Type B pancreatic cell (in vitro differentiated cells): ENCODE measurements around the gene UPF3B. TPM values are rescaled to one million over a fixed set of nuclear protein-coding genes. Genes with fewer than 3 reads are reported as not detected.
"Not testable (repeated sequence)": the region's sequence is repeated elsewhere in the genome, so short reads cannot be mapped to it uniquely, and the experiment has no call there.

ENCODE experiments used
- DNase-seq: peaks from one replicate; pipeline ENCODE4 v3.0.0; 2021; ENCODE audit warnings: mixed read lengths; ENCODE audit not compliant: unreplicated experiment; ENCODE audit errors: extremely low spot score
- H3K27ac Mint-ChIP-seq: 2 replicates; pipeline ENCODE4 v1.8.0; 2021; ENCODE audit warnings: mild to moderate bottlenecking, mixed read lengths
- H3K27me3 Mint-ChIP-seq: 2 replicates; pipeline ENCODE4 v1.8.0; 2021; ENCODE audit warnings: mixed read lengths
- H3K36me3 Mint-ChIP-seq: 2 replicates; pipeline ENCODE4 v1.8.0; 2021; ENCODE audit warnings: mixed read lengths
- H3K4me1 Mint-ChIP-seq: one replicate; pipeline ENCODE4 v1.8.0; 2021; ENCODE audit warnings: mixed read lengths; ENCODE audit not compliant: unreplicated experiment
- H3K4me3 Mint-ChIP-seq: 2 replicates; pipeline ENCODE4 v1.8.0; 2021; ENCODE audit warnings: mild to moderate bottlenecking, mixed read lengths
- H3K9me3 Mint-ChIP-seq: 2 replicates; pipeline ENCODE4 v1.8.0; 2021; ENCODE audit warnings: mixed read lengths
- total RNA-seq: library from RNA; stranded (reverse); gene quantifications from 2 replicates; pipeline ENCODE4 v1.2.1, GENCODE V29; 2021; ENCODE audit warnings: low replicate concordance
- TF ChIP-seq, protein P1 (sequence below): fragments of 200-600 bp; sonication (generic); conservative IDR thresholded peaks from 2 replicates; pipeline ENCODE4 v1.5.0; 2021; ENCODE audit warnings: antibody characterized with exemption, mild to moderate bottlenecking

The UPF3B gene
- total RNA-seq, 1 donor from 2014 or later, result 16.4 TPM

DNA sequence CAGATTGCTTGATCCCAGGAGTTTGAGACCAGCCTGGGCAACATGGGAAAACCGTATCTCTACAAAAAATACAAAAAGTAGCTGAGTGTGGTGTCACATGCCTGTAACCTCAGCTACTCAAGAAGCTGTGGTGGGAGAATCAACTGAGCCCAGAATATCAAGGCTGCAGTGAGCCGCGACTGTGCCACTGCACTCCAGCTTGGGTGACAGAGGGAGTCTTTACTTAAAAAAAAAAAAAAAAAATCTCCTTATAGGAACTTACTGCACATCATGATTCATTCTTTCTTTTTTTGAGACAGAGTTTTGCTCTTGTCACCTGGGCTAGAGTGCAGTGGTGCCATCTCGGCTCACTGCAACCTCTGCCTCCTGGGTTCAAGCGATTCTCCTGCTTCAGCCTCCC, 24.3 kb downstream of the UPF3B start:
- Mint-ChIP-seq H3K4me3 (no peak overlapping the region), H3K27ac (no peak overlapping the region), H3K36me3 (peaks cover 9% of the 10 kb centered on the region), H3K27me3 (no peaks in the 10 kb centered on the region), H3K4me1 (no peaks in the 10 kb centered on the region), H3K9me3 (no peaks in the 10 kb centered on the region)
- DNase-seq, result no peak
- TF ChIP-seq, protein P1, sequence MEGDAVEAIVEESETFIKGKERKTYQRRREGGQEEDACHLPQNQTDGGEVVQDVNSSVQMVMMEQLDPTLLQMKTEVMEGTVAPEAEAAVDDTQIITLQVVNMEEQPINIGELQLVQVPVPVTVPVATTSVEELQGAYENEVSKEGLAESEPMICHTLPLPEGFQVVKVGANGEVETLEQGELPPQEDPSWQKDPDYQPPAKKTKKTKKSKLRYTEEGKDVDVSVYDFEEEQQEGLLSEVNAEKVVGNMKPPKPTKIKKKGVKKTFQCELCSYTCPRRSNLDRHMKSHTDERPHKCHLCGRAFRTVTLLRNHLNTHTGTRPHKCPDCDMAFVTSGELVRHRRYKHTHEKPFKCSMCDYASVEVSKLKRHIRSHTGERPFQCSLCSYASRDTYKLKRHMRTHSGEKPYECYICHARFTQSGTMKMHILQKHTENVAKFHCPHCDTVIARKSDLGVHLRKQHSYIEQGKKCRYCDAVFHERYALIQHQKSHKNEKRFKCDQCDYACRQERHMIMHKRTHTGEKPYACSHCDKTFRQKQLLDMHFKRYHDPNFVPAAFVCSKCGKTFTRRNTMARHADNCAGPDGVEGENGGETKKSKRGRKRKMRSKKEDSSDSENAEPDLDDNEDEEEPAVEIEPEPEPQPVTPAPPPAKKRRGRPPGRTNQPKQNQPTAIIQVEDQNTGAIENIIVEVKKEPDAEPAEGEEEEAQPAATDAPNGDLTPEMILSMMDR, result no peak

DNA sequence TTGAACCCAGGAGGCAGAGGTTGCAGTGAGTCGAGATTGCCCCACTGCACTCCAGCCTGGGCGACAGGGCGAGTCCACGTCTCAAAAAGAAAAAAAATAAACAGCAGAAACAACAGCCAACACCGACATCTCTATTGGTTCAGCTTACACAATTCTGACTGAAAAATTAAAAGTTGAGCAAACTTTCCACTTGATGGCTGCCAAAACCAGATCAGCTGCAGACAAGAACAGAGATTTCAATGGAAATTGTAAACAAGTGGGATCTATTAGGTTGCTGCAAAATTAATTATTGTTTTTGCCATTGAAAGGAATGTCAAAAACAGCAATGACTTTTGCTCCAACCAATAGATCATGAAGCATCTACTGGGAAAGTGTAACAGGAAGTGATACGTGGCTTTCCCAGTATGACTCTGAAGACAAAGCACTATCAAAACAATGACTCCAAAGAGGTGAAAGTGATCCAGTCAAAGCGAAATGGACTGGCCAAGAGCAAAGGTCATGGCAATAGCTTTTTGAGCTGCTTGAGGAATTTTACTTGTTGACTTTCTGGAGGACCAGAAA, 26.3 kb downstream of the UPF3B start:
- TF ChIP-seq, protein P1, result no peak
- no peak for DNase-seq
- H3K36me3 Mint-ChIP-seq, result peaks cover 9% of the 10 kb centered on the region
- H3K27ac Mint-ChIP-seq, result no peak overlapping the region
- H3K27me3 Mint-ChIP-seq, result no peaks in the 10 kb centered on the region
- no peaks in the 10 kb centered on the region for H3K4me1 Mint-ChIP-seq
- no peak overlapping the region for H3K4me3 Mint-ChIP-seq
- H3K9me3 Mint-ChIP-seq, result no peaks in the 10 kb centered on the region

DNA sequence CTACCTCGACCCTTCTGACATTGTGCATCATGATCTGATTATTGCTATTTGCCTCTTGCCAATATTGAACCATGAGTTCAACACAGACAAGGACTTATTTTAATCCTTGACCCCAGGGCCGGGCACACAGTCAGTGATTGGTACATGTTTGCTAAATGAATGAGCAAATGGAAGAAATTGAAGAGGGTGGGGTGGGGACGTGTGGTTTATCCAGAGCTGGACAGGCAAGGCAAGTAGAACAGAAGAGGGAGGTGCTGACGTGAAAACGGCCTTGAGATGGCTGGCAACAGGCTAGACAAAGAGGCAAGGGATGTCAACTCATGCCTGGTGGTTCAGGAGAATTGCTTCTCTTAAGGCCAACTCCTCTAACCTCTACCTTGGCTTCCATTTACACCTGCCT, 28.5 kb downstream of the UPF3B start:
- H3K36me3 Mint-ChIP-seq, H3K9me3 Mint-ChIP-seq, DNase-seq, H3K4me3 Mint-ChIP-seq, H3K27me3 Mint-ChIP-seq, H3K4me1 Mint-ChIP-seq, H3K27ac Mint-ChIP-seq: not testable (repeated sequence)

DNA sequence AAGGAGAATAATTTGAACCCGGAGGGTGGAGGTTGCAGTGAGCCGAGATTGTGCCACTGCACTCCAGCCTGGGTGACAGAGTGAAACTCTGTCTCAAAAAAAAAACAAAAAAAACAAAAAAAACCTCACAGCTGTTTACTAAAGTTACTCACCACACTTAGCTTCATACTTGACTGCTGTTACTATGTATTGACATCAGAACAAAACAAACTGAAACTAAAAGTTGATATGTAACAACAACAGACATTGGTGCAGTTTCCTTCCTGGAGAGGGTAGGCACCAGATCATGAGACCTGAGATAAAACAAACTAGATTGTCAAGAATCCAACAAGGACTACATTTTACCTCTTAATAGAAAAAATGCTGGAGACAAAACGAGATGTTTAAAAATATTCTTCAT, 31.1 kb downstream of the UPF3B start:
- H3K36me3 Mint-ChIP-seq, H3K4me3 Mint-ChIP-seq, H3K9me3 Mint-ChIP-seq, H3K27ac Mint-ChIP-seq, H3K27me3 Mint-ChIP-seq, H3K4me1 Mint-ChIP-seq, DNase-seq: not testable (repeated sequence)

DNA sequence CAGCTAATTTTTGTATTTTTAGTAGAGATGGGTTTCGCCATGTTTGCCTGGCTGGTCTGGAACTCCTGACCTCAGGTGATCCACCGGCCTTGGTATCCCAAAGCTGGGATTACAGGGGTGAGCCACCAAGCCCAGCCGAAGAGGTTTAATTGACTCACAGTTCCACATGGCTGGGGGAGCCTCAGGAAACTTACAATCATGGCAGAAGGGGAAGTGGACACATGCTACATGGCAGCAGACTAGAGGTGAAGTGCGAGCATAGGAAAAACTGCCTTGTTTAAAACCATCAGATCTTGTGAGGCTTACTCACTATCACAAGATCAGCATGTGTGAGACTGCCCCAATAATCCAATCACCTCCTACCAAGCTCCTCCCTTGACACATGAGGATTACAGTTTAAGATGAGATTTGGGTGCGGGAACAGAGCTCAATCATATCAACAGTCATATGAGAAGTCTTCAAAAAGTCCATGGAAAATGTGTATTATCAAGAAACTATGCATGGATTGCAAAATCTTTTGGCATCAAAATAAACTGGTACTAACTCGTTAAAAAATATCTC, 35.6 kb downstream of the UPF3B start:
- TF ChIP-seq, protein P1, result no peak
- Mint-ChIP-seq H3K27me3 (no peaks in the 10 kb centered on the region), H3K36me3 (no peaks in the 10 kb centered on the region), H3K4me1 (no peaks in the 10 kb centered on the region), H3K27ac (no peak overlapping the region), H3K9me3 (no peaks in the 10 kb centered on the region), H3K4me3 (no peak overlapping the region)
- DNase-seq, result no peak

DNA sequence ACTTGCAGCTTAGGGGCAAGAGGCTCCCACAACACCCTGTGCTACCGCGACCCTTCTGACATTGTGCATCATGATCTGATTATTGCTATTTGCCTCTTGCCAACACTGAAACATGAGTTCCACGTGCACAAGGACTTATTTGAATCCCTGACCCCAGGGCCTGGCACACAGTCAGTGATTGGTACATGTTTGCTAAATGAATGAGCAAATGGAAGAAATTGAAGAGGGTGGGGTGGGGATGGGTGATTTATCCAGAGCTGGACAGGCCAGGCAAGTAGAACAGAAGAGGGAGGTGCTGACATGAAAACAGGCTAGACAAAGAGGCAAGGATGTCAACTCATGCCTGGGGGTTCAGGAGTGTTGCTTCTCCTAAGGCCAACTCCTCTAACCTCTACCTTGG, 36.5 kb downstream of the UPF3B start:
- DNase-seq, result no peak
- Mint-ChIP-seq H3K9me3 (no peaks in the 10 kb centered on the region), H3K27me3 (no peaks in the 10 kb centered on the region), H3K4me1 (no peaks in the 10 kb centered on the region), H3K4me3 (no peak overlapping the region), H3K27ac (no peak overlapping the region), H3K36me3 (no peaks in the 10 kb centered on the region)
- TF ChIP-seq, protein P1, result no peak
